NT2/D1 (cell line): ENCODE results near the gene SLC7A1.

Experiments
- DNase-seq: peaks from one replicate; pipeline ENCODE4 v3.0.0-alpha.2; 2011; ENCODE audit warnings: low read depth, low spot score
- H3K27me3 ChIP-seq: 2 replicates; pipeline ENCODE4 v1.6.0; 2011; ENCODE audit warnings: mild to moderate bottlenecking; ENCODE audit not compliant: insufficient read length, insufficient read depth
- H3K36me3 ChIP-seq: 2 replicates; pipeline ENCODE4 v1.6.1; 2011; ENCODE audit warnings: mild to moderate bottlenecking, low read length, mixed read lengths; ENCODE audit not compliant: insufficient read depth, insufficient read length
- H3K4me1 ChIP-seq: 2 replicates; pipeline ENCODE4 v1.5.1; 2011; ENCODE audit not compliant: insufficient read depth, insufficient read length
- H3K4me3 ChIP-seq: 2 replicates; pipeline ENCODE4 v1.5.1; 2011; ENCODE audit warnings: low read depth; ENCODE audit not compliant: insufficient read length
- H3K9ac ChIP-seq: 2 replicates; pipeline ENCODE4 v1.6.0; 2011; ENCODE audit warnings: low read depth; ENCODE audit not compliant: insufficient read length
- H3K9me3 ChIP-seq: 2 replicates; pipeline ENCODE4 v1.5.1; 2011; ENCODE audit warnings: mild to moderate bottlenecking, low read length; ENCODE audit not compliant: insufficient read depth
- SUZ12 ChIP-seq: IDR thresholded peaks from 2 replicates; pipeline ENCODE4 v1.6.1; 2011; ENCODE audit not compliant: insufficient read length, insufficient read depth; ENCODE audit errors: extremely low read depth
- YY1 ChIP-seq: IDR thresholded peaks from 2 replicates; pipeline ENCODE4 v1.6.1; 2011; ENCODE audit not compliant: insufficient read length, insufficient read depth
- ZNF274 ChIP-seq: IDR thresholded peaks from 2 replicates; pipeline ENCODE4 v1.6.1; 2011; ENCODE audit warnings: mild to moderate bottlenecking, low read depth, low read length

The SLC7A1 gene

DNA sequence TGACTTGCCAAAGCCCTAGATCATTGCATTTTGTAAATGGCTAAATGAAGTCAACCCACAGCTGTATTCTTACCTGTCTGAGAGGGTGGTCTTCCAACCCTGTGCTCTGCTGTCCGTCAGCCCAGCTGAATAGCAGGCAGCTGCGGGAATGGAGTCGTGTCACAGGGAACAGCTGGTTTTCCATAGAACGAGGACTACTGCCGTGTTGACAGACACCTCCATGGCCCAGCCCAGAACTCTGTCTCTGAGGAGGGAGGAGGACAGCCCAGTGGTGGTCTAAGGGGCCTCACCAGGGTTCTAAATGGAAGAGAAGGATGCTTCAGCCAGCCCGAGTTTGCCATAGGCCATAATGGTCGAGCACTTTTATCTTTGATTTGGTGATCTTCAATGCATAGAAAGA lies 110.7 kb downstream of the SLC7A1 start:
- TF ChIP-seq SUZ12 (no peak), ZNF274 (no peak), YY1 (no peak)
- DNase-seq: no peak
- Histone ChIP-seq H3K9ac (no peak overlapping the region), H3K27me3 (no peaks in the 10 kb centered on the region), H3K4me3 (no peak overlapping the region), H3K4me1 (peaks cover 6% of the 10 kb centered on the region), H3K36me3 (no peaks in the 10 kb centered on the region), H3K9me3 (no peaks in the 10 kb centered on the region)

DNA sequence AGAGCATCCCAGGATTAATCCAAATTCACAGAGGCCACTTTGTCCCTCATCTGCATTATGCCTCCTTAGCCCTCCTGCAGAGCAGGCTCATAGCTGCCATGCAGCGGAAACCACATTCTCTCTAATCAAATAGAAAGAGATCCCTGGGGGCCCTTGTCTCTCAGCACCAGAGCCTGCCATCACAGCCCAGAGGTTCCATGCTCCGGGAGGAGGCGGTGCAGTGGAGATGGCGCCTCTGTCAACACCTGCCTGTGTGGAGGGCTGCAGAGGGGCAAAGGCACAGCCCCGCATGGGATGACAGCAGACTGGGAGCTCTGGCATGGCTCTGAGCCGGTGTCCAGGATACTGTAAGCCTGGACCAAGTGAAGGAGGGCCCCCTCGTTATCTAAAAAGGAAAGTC lies 111.3 kb downstream of the SLC7A1 start:
- Histone ChIP-seq H3K4me1 (peaks cover 6% of the 10 kb centered on the region), H3K9me3 (no peaks in the 10 kb centered on the region), H3K9ac (no peak overlapping the region), H3K4me3 (no peak overlapping the region), H3K27me3 (no peaks in the 10 kb centered on the region), H3K36me3 (no peaks in the 10 kb centered on the region)
- TF ChIP-seq SUZ12: no peak
- TF ChIP-seq YY1: no peak
- no peak for TF ChIP-seq ZNF274
- DNase-seq: no peak

DNA sequence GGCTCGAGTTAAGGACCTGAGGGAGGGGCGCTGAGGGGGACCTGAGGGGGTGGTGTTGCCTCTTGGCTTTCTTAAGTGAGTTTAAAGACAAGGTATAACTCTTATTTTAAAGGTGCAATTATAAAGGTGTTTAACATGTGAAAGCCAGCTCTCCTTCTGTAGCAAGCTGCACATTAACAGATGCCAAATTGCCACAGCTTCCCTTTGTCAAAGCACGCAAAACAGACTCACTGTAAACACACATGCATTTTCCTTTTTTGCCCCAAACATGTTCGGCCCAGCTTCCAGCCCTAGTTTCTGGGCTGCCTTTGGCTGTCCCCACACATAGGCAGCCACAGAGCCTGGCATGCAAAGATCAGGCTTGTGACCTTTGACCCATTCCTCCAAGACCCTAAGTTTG lies 111.9 kb downstream of the SLC7A1 start:
- Histone ChIP-seq H3K9ac (no peak overlapping the region), H3K9me3 (no peaks in the 10 kb centered on the region), H3K36me3 (no peaks in the 10 kb centered on the region), H3K4me1 (peaks cover 6% of the 10 kb centered on the region), H3K27me3 (no peaks in the 10 kb centered on the region), H3K4me3 (no peak overlapping the region)
- TF ChIP-seq YY1 (no peak), ZNF274 (no peak), SUZ12 (no peak)
- DNase-seq: no peak

DNA sequence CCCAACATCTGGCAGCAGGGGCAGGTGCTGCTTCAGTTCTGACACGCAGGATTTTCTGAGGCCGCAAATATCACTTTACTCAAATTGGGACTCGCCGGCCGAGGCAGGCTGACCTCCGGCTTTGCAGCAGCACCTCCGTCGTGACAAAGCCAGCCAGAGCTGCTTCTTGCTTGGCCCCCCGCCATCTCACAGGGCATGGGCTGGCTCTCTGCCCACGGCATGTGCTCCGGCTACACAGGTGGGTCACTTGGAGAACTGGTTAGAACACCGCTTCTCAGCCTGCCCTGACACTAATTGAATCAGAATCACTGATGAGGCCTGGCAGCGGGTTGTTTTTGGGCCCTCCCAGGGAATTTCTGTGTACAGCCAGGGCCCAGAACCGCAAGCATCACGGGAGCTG lies 112.3 kb downstream of the SLC7A1 start:
- TF ChIP-seq YY1 (no peak), ZNF274 (no peak), SUZ12 (no peak)
- no peak overlapping the region for H3K4me3 ChIP-seq

DNA sequence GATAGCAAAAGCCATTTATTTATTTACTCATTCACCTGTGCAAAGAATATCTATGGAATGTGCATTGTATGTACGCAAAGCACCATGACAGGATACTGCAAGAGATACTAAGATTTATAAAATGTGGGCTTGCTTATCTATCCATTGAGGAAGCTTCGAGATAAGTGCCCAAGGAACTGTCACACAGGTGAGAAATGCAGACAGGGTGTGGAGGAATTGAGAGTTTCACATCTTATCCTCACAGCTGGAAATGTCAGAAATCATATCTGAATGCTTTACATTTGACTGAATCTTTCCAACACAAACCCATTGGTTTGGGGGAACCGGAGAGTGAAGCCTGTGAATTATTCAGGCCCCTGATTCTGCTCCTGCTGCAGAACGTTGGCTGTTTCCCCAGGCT lies 113.0 kb downstream of the SLC7A1 start:
- Histone ChIP-seq H3K4me1 (peaks cover 6% of the 10 kb centered on the region), H3K9me3 (no peaks in the 10 kb centered on the region), H3K27me3 (no peaks in the 10 kb centered on the region), H3K9ac (no peak overlapping the region), H3K4me3 (no peak overlapping the region), H3K36me3 (no peaks in the 10 kb centered on the region)
- no peak for TF ChIP-seq ZNF274
- no peak for TF ChIP-seq YY1
- no peak for TF ChIP-seq SUZ12
- no peak for DNase-seq

More for the DNA sequence above, 112.3 kb downstream of the SLC7A1 start:
- Histone ChIP-seq H3K9me3 (no peaks in the 10 kb centered on the region), H3K27me3 (no peaks in the 10 kb centered on the region), H3K9ac (no peak overlapping the region), H3K36me3 (no peaks in the 10 kb centered on the region), H3K4me1 (peaks cover 6% of the 10 kb centered on the region)
- DNase-seq: no peak

DNA sequence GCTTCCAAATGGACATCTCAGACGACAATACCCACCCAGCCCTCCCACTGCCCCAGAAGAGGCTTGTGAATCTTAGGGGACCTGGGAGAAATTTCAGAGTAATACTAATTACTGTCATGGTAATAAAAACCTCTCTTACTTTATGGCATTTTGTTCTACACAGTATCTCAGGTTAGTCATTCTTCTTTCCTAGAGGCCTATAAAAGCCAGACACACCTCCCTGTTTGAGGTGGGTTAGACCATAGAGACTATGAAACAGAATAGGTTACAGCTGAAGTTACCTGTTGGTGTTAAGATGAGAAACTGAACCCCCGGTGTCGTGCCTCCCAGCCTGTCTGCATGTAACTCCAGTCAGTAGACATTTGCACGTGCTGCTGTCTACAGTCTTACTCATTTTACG lies 113.9 kb downstream of the SLC7A1 start:
- no peak for DNase-seq
- Histone ChIP-seq H3K9me3 (no peaks in the 10 kb centered on the region), H3K4me3 (no peak overlapping the region), H3K27me3 (no peaks in the 10 kb centered on the region), H3K4me1 (peaks cover 3% of the 10 kb centered on the region), H3K36me3 (no peaks in the 10 kb centered on the region), H3K9ac (no peak overlapping the region)
- no peak for TF ChIP-seq ZNF274

DNA sequence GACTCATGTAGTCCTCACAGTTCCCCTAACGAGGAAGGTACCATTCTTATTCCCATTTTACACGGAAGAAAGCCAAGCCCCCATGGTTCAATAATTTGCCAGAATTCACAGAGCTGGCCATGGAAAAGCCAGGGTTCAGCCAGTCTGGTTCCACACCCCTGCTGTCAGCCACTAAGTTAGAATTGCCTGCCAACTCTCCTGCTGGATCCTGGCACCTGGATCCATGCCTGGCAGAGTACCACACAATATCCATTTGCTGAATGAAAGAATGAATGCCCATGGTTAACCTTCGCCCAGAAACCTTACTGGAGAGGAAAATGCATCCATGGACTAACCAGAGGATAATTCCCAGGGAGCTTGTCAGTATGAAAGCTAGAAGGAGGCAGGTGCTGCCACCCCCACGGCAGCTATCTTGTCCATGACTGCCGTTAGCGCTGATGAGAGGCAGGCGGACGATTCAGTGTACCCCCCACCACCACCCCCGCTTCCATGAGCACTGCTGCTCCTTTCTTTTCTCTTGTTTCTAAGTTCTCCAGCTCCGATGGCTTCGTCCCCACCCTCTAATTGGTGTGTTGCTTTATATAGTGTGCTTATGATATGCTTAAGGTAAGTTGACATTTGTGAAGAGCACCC lies 114.5 kb downstream of the SLC7A1 start:
- TF ChIP-seq YY1: no peak
- no peak for TF ChIP-seq SUZ12
- no peak for TF ChIP-seq ZNF274
- no peaks in the 10 kb centered on the region for H3K36me3 ChIP-seq
- no peak overlapping the region for H3K4me3 ChIP-seq
- H3K9ac ChIP-seq: no peak overlapping the region
- no peaks in the 10 kb centered on the region for H3K9me3 ChIP-seq
- no peak for DNase-seq
- H3K4me1 ChIP-seq: peaks cover 3% of the 10 kb centered on the region
- H3K27me3 ChIP-seq: no peaks in the 10 kb centered on the region
